SU-DHL-6 (cell line): Measurements from ENCODE around the gene COPS7A.

Experiments used
- CTCF ChIP-seq: fragments of 200-600 bp; sonication (generic); IDR thresholded peaks from one replicate; pipeline ENCODE4 v1.5.1; 2017; ENCODE audit warnings: antibody characterized with exemption, mild to moderate bottlenecking, low read length, moderate library complexity; ENCODE audit not compliant: insufficient read depth, poor library complexity, severe bottlenecking
- EZH2phosphoT487 ChIP-seq: fragments of 200-600 bp; sonication (generic), shearing (Covaris generic); conservative IDR thresholded peaks from 2 replicates; pipeline ENCODE4 v1.6.1; 2018; ENCODE audit warnings: mild to moderate bottlenecking, antibody characterized with exemption, low read length, moderate library complexity, mixed read lengths

GRCh38 chr12:6752921-6753771, 29.3 kb downstream of the COPS7A start, which contains the start of gene MLF2:
- TF ChIP-seq CTCF: no peak
- TF ChIP-seq EZH2phosphoT487: no peak
